ENCODE measurements around the gene RGS13. TPM values are rescaled to one million over a fixed set of nuclear protein-coding genes. Genes with fewer than 3 reads are reported as not detected.
A peak's percentile ranks its signal among the peaks of the same experiment; 100 is the strongest.

Gene RGS13
- total and polyA plus RNA-seq, 10 of the 15 experiments (the other 5 are each of a cell fraction or from before 2014, with no cell fraction given), result 0.23 to 16.0 (median 0.36) TPM; not detected in 1

- no peak for FAIRE-seq
- in situ Hi-C loops (cut with MboI) (no loop called here), intact Hi-C loops (cut with micrococcal nuclease; ENCODE audit: unreplicated experiment) (no loop called here)
- H3K27ac ChIP-seq (ENCODE audit: control insufficient read depth, insufficient read depth), result no peak overlapping the region
- no peak overlapping the region for H3K9ac ChIP-seq (ENCODE audit: control insufficient read depth, insufficient read depth, low read length)
- H3K4me1 ChIP-seq (ENCODE audit: control insufficient read depth, insufficient read depth, low read length), result no peaks in the 10 kb centered on the region
- H2AFZ ChIP-seq (ENCODE audit: control insufficient read depth, low read depth, low read length), result no peak overlapping the region
- no TSS peak for BruUV-seq (replicated peaks)
- no peak for DNase-seq (ENCODE audit: low read depth, low spot score)
- H3K36me3 ChIP-seq (ENCODE audit: control insufficient read depth in 2 of 2, insufficient read depth in 2 of 2, low read length in 1 of 2), result no peaks in the 10 kb centered on the region
- CTCF ChIA-PET, result interaction anchor here (0.6 to 2.6 kb wide), 7 partner anchors 10 to 676 kb away, joined by 3 to 10 read pairs (median 6); no protein-coding TSS in a partner anchor
- no peak overlapping the region for H3K4me3 ChIP-seq
- ATAC-seq, result no peak
- no peaks in the 10 kb centered on the region for H3K9me3 ChIP-seq (replicated peaks; ENCODE audit: control insufficient read depth, insufficient read depth, low read length)
- 80% methylated on average over 2 of the region's 2 CpGs for WGBS (ENCODE audit: insufficient coverage, insufficient replicate concordance, low lambda C conversion rate, missing lambda C conversion rate)
- no peaks in the 10 kb centered on the region for H3K79me2 ChIP-seq (ENCODE audit: control insufficient read depth, insufficient read depth, low read length)
- no peaks in the 10 kb centered on the region for H4K20me1 ChIP-seq (ENCODE audit: control insufficient read depth, insufficient read depth)
- H3K27me3 ChIP-seq (replicated peaks in 1 of 2; ENCODE audit: control insufficient read depth in 2 of 2, insufficient read depth in 2 of 2, low read length in 1 of 2), result no peaks in the 10 kb centered on the region
- 0 out of 2 replicates have a peak, but pooled peaks have one; percentile 3 for TF ChIP-seq IKZF1 (conservative IDR thresholded peaks at IDR 0.05)
- no peak for TF ChIP-seq SKIL (IDR thresholded peaks at IDR 0.05; ENCODE audit: low read depth, poor library complexity, severe bottlenecking)
- RAD21 ChIA-PET (ENCODE audit: unreplicated experiment), result interaction anchor here (1.3 to 1.7 kb wide), 3 partner anchors 10 to 86 kb away, joined by 4 to 8 read pairs (median 4); no protein-coding TSS in a partner anchor
- H3K4me2 ChIP-seq (ENCODE audit: control insufficient read depth, insufficient read depth), result no peak overlapping the region
- POLR2A ChIA-PET, result interaction anchor here (0.6 to 0.9 kb wide), 3 partner anchors 9 to 11 kb away, joined by 3 read pairs; no protein-coding TSS in a partner anchor
- SMC1A ChIA-PET (ENCODE audit: uncharacterized antibody, unreplicated experiment), result interaction anchor here (0.9 to 6.2 kb wide), 6 partner anchors 9 to 84 kb away, joined by 3 to 30 read pairs (median 6); no protein-coding TSS in a partner anchor
Measured at GRCh38 chr1:192592981-192593708, 42.8 kb upstream of the RGS13 start.

DNA sequence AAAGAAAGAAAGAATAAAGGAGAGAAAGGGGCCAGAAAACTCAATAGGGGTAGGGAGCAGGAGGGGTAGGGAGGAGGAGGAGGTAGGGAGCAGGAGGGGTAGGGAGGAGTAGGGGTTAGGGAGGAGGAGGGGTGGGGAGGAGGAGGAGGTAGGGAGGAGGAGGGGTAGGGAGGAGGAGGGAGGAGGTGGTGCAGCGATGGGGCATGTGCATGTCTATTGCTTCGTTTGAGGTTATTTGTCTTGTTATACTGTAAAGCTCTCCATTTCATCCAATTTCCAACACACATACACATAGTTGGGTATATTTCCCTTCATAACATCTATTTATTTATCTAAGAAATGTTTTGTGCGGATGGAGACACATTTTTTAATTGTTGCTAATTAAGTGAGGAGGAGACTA lies 40.6 kb upstream of the RGS13 start:
- in situ Hi-C loops (cut with MboI), result no loop called here
- ChIA-PET RAD21 (ENCODE audit: unreplicated experiment) (interaction anchor here (0.5 to 1.7 kb wide), 3 partner anchors 13 to 474 kb away, joined by 3 read pairs; no protein-coding TSS in a partner anchor), POLR2A (no interaction called here), CTCF (interaction anchor here (0.9 to 1.7 kb wide), 3 partner anchors 9 to 212 kb away, joined by 3 to 6 read pairs (median 4); no protein-coding TSS in a partner anchor), SMC1A (ENCODE audit: uncharacterized antibody, unreplicated experiment) (interaction anchor here (0.6 to 6.2 kb wide), 8 partner anchors 9 to 725 kb away, joined by 4 to 30 read pairs (median 4); no protein-coding TSS in a partner anchor)
- DNase-seq (ENCODE audit: low read depth, low spot score), result no peak
- 76% methylated on average over 3 of the region's 3 CpGs for WGBS (ENCODE audit: insufficient coverage, insufficient replicate concordance, low lambda C conversion rate, missing lambda C conversion rate)
- no peaks in the 10 kb centered on the region for H3K36me3 ChIP-seq (ENCODE audit: control insufficient read depth in 2 of 2, insufficient read depth in 2 of 2, low read length in 1 of 2)
- no peak for FAIRE-seq
- ATAC-seq, result no peak
- no peaks in the 10 kb centered on the region for H3K79me2 ChIP-seq (ENCODE audit: control insufficient read depth, insufficient read depth, low read length)
- BruUV-seq (replicated peaks), result no TSS peak
- no peak overlapping the region for H3K27ac ChIP-seq (ENCODE audit: control insufficient read depth, insufficient read depth)
- H3K4me3 ChIP-seq, result no peak overlapping the region
- no peaks in the 10 kb centered on the region for H3K9me3 ChIP-seq (replicated peaks; ENCODE audit: control insufficient read depth, insufficient read depth, low read length)
- no peak overlapping the region for H3K9ac ChIP-seq (ENCODE audit: control insufficient read depth, insufficient read depth, low read length)
- no peak overlapping the region for H3K4me2 ChIP-seq (ENCODE audit: control insufficient read depth, insufficient read depth)
- intact Hi-C loops (cut with micrococcal nuclease; ENCODE audit: unreplicated experiment), result no loop called here
- H3K27me3 ChIP-seq (replicated peaks in 1 of 2; ENCODE audit: control insufficient read depth in 2 of 2, insufficient read depth in 2 of 2, low read length in 1 of 2), result no peaks in the 10 kb centered on the region
- no peaks in the 10 kb centered on the region for H4K20me1 ChIP-seq (ENCODE audit: control insufficient read depth, insufficient read depth)
- H2AFZ ChIP-seq (ENCODE audit: control insufficient read depth, low read depth, low read length), result no peak overlapping the region
- H3K4me1 ChIP-seq (ENCODE audit: control insufficient read depth, insufficient read depth, low read length), result no peaks in the 10 kb centered on the region
- TF ChIP-seq MLLT1 (IDR thresholded peaks at IDR 0.05) (no peak), TBL1XR1 (IDR thresholded peaks at IDR 0.05; ENCODE audit: low read depth, low read length) (no peak), KDM1A (IDR thresholded peaks at IDR 0.05; ENCODE audit: borderline replicate concordance) (no peak), SRF (IDR thresholded peaks at IDR 0.05; ENCODE audit: low read depth in 2 of 2, low read length in 2 of 2) (no peak), RAD51 (IDR thresholded peaks at IDR 0.05) (no peak), EED (IDR thresholded peaks at IDR 0.05; ENCODE audit: low read depth) (no peak), PBX3 (IDR thresholded peaks at IDR 0.05; ENCODE audit: insufficient replicate concordance, low read depth, low read length) (no peak), MYB (IDR thresholded peaks at IDR 0.05; ENCODE audit: borderline replicate concordance, low read depth, low read length) (no peak), CHD4 (IDR thresholded peaks at IDR 0.05) (no peak)
